H1 (cell line): Measurements from ENCODE around the gene MRPL36. TPM values are rescaled to one million over a fixed set of nuclear protein-coding genes. Genes with fewer than 3 reads are reported as not detected.

ENCODE experiments used
- CTCF ChIA-PET: fragments of 300-600 bp; sonication (Branson Sonifier 250); formaldehyde crosslinking; loops from one replicate; lab custom pipeline; 2021; ENCODE audit not compliant: partially characterized antibody; lab: Charles Lee
- POLR2A ChIA-PET: fragments of 300-600 bp; sonication (Branson Sonifier 250); formaldehyde crosslinking; loops from one replicate; lab custom pipeline; 2021; ENCODE audit warnings: inconsistent platforms; ENCODE audit not compliant: partially characterized antibody; lab: Charles Lee
- DNase-seq, 2 experiments: peaks; one replicate each; pipeline versions ENCODE4 v3.0.0 to v3.0.0-alpha.2; 2010 to 2022; ENCODE audit warnings: low spot score in 2 of 2, low read depth in 1 of 2, mixed read lengths in 1 of 2
- FAIRE-seq: peaks from 2 replicates; lab custom pipeline; 2011; peaks lifted over from hg19 to GRCh38; lab: Jason Lieb, UNC
- H2AFZ ChIP-seq: 2 replicates; pipeline ENCODE4 v1.8.1; 2012; ENCODE audit warnings: low read length, inconsistent platforms
- H2AK5ac ChIP-seq: 2 replicates; pipeline ENCODE4 v1.6.1; 2013; ENCODE audit warnings: low read depth, low read length
- H2BK120ac ChIP-seq: replicated peaks from 2 replicates; pipeline ENCODE3; 2013; ENCODE audit warnings: low read depth, low read length, inconsistent platforms
- H2BK12ac ChIP-seq: 2 replicates; pipeline ENCODE4 v1.6.1; 2013; ENCODE audit warnings: low read depth, low read length
- H2BK15ac ChIP-seq: 2 replicates; pipeline ENCODE4 v1.6.1; 2013; ENCODE audit warnings: low read length
- H2BK20ac ChIP-seq: 2 replicates; pipeline ENCODE4 v1.6.1; 2013; ENCODE audit warnings: low read length
- H2BK5ac ChIP-seq: 2 replicates; pipeline ENCODE4 v1.6.1; 2013; ENCODE audit warnings: low read depth, low read length
- H3K14ac ChIP-seq: 2 replicates; pipeline ENCODE4 v1.6.1; 2013; ENCODE audit warnings: inconsistent platforms; ENCODE audit not compliant: insufficient read length
- H3K18ac ChIP-seq: 2 replicates; pipeline ENCODE4 v1.6.1; 2013; ENCODE audit warnings: low read length; ENCODE audit errors: extremely low read depth
- H3K23ac ChIP-seq: 2 replicates; pipeline ENCODE4 v1.6.1; 2013; ENCODE audit warnings: inconsistent platforms; ENCODE audit not compliant: insufficient read length
- H3K23me2 ChIP-seq: 2 replicates; pipeline ENCODE4 v1.6.1; 2013; ENCODE audit warnings: low read depth, low read length
- H3K27ac ChIP-seq: 2 replicates; pipeline ENCODE4 v1.6.1; 2011; ENCODE audit warnings: low read depth, low read length, inconsistent platforms
- H3K27me3 ChIP-seq, 4 experiments: replicated peaks in 1 of 4; 1 replicate in 1 of 4; 2 replicates in 3 of 4; pipeline versions ENCODE4 v1.6.1 to v1.8.1; 2011 to 2013; ENCODE audit warnings: low read length in 3 of 4, mild to moderate bottlenecking in 3 of 4, inconsistent platforms in 2 of 4, mixed read lengths in 2 of 4, moderate library complexity in 1 of 4; ENCODE audit not compliant: control insufficient read depth in 3 of 4, insufficient read depth in 3 of 4; ENCODE audit errors: extremely low read depth in 1 of 4
- H3K36me3 ChIP-seq, 4 experiments: 2 replicates each; pipeline versions ENCODE4 v1.6.1 to v1.8.1; 2011 to 2013; ENCODE audit warnings: mild to moderate bottlenecking in 4 of 4, low read length in 3 of 4, moderate library complexity in 2 of 4, control low read depth in 1 of 4, inconsistent platforms in 1 of 4; ENCODE audit not compliant: insufficient read depth in 4 of 4, control insufficient read depth in 2 of 4
- H3K4ac ChIP-seq: replicated peaks from 2 replicates; pipeline ENCODE3; 2013; ENCODE audit warnings: low read length, low read depth, mixed read lengths, inconsistent platforms; ENCODE audit not compliant: insufficient read length
- H3K4me1 ChIP-seq, 4 experiments: replicated peaks in 1 of 4; 1 replicate in 1 of 4; 2 replicates in 3 of 4; pipeline versions ENCODE4 v1.6.1 to v1.8.1; 2011 to 2013; ENCODE audit warnings: low read length in 3 of 4, inconsistent platforms in 2 of 4, mixed read lengths in 1 of 4; ENCODE audit not compliant: insufficient read depth in 4 of 4, control insufficient read depth in 3 of 4
- H3K4me2 ChIP-seq, 2 experiments: 2 replicates each; pipeline versions ENCODE4 v1.6.1 to v1.8.1; 2011 to 2013; ENCODE audit warnings: low read depth in 2 of 2, low read length in 2 of 2, control low read depth in 1 of 2, inconsistent platforms in 1 of 2, mild to moderate bottlenecking in 1 of 2; ENCODE audit not compliant: insufficient read depth in 1 of 2
- H3K4me3 ChIP-seq, 4 experiments: fragments of 200-600, 300-600 bp in 1 of 4; sonication (generic), shearing (Covaris generic), sonication (Bioruptor Twin) in 1 of 4; 2 replicates each; pipeline versions ENCODE4 v1.5.1 to v1.8.1; 2011 to 2016; ENCODE audit warnings: low read length in 4 of 4, low read depth in 3 of 4, control low read depth in 2 of 4, inconsistent platforms in 2 of 4, mild to moderate bottlenecking in 2 of 4, mixed read lengths in 1 of 4, moderate library complexity in 1 of 4; ENCODE audit not compliant: insufficient read depth in 2 of 4; ENCODE audit errors: extremely low read depth in 1 of 4
- H3K56ac ChIP-seq: replicated peaks from 2 replicates; pipeline ENCODE3; 2013; ENCODE audit warnings: low read depth, mild to moderate bottlenecking, mixed read lengths, low read length, inconsistent platforms; ENCODE audit not compliant: insufficient read length
- H3K79me1 ChIP-seq: 2 replicates; pipeline ENCODE4 v1.6.1; 2013; ENCODE audit warnings: low read depth, low read length, control low read depth
- H3K79me2 ChIP-seq, 2 experiments: 2 replicates each; pipeline versions ENCODE4 v1.6.1 to v1.8.1; 2012 to 2013; ENCODE audit warnings: low read length in 2 of 2, mild to moderate bottlenecking in 2 of 2, inconsistent platforms in 1 of 2; ENCODE audit not compliant: insufficient read depth in 2 of 2, control insufficient read depth in 1 of 2
- H3K9ac ChIP-seq, 4 experiments: replicated peaks in 1 of 4; 1 replicate in 1 of 4; 2 replicates in 3 of 4; pipeline versions ENCODE4 v1.6.1 to v1.8.1; 2011 to 2013; ENCODE audit warnings: low read depth in 3 of 4, low read length in 3 of 4, control low read depth in 2 of 4, mild to moderate bottlenecking in 2 of 4, moderate library complexity in 2 of 4, inconsistent platforms in 1 of 4; ENCODE audit errors: extremely low read depth in 1 of 4
- H3K9me3 ChIP-seq, 2 experiments: 2 replicates each; pipeline versions ENCODE4 v1.6.1 to v1.8.1; 2012 to 2013; ENCODE audit warnings: mild to moderate bottlenecking in 2 of 2, moderate library complexity in 2 of 2, control low read depth in 1 of 2, inconsistent platforms in 1 of 2, low read depth in 1 of 2, low read length in 1 of 2, mixed read lengths in 1 of 2; ENCODE audit not compliant: insufficient read depth in 2 of 2
- H4K20me1 ChIP-seq, 2 experiments: replicated peaks in 1 of 2; 2 replicates each; pipeline versions ENCODE3 to v1.8.1; 2011 to 2013; ENCODE audit warnings: inconsistent platforms in 2 of 2, low read length in 2 of 2, mild to moderate bottlenecking in 1 of 2; ENCODE audit not compliant: insufficient read depth in 2 of 2, control insufficient read depth in 1 of 2
- H4K5ac ChIP-seq: 2 replicates; pipeline ENCODE4 v1.6.1; 2013; ENCODE audit warnings: low read length, low read depth, mixed read lengths, inconsistent platforms; ENCODE audit not compliant: insufficient read length
- H4K8ac ChIP-seq: 2 replicates; pipeline ENCODE4 v1.8.0; 2013; ENCODE audit warnings: mild to moderate bottlenecking, moderate library complexity, low read length, inconsistent platforms; ENCODE audit not compliant: insufficient read depth; ENCODE audit errors: extremely low read depth
- H4K91ac ChIP-seq: replicated peaks from 2 replicates; pipeline ENCODE3; 2013; ENCODE audit warnings: low read length, mixed read lengths, inconsistent platforms; ENCODE audit not compliant: insufficient read length
- BCL11A ChIP-seq, 2 experiments: IDR thresholded peaks; one replicate each; pipeline ENCODE4 v1.6.1; 2011; ENCODE audit warnings: low read depth in 2 of 2, low read length in 2 of 2, mild to moderate bottlenecking in 2 of 2
- CBX5 ChIP-seq: fragments of 300-800, 300-1000 bp; sonication (generic); IDR thresholded peaks from 2 replicates; pipeline ENCODE4 v1.7.1; 2016; ENCODE audit warnings: antibody characterized with exemption, low read length, low read depth
- CHD2 ChIP-seq: IDR thresholded peaks from 2 replicates; pipeline ENCODE4 v1.6.1; 2012; ENCODE audit warnings: low read length, improper control_type of control experiment
- CREB1 ChIP-seq: IDR thresholded peaks from 2 replicates; pipeline ENCODE4 v1.6.1; 2012; ENCODE audit warnings: inconsistent platforms
- GABPA ChIP-seq: IDR thresholded peaks from 2 replicates; pipeline ENCODE4 v1.6.1; 2011; ENCODE audit warnings: mild to moderate bottlenecking, low read length, moderate library complexity, borderline replicate concordance; ENCODE audit not compliant: insufficient read depth
- JUN ChIP-seq: IDR thresholded peaks from 2 replicates; pipeline ENCODE4 v1.6.1; 2011; ENCODE audit warnings: low read depth, mild to moderate bottlenecking, improper control_type of control experiment, low read length
- PHF8 ChIP-seq: fragments of 200-600 bp; sonication (generic); conservative IDR thresholded peaks from 2 replicates; pipeline ENCODE4 v1.7.1; 2012; ENCODE audit warnings: low read depth, mild to moderate bottlenecking, inconsistent platforms, low read length, moderate library complexity
- SIRT6 ChIP-seq: IDR thresholded peaks from one replicate; pipeline ENCODE4 v1.7.1; 2012; ENCODE audit warnings: low read length, inconsistent platforms
- SIX5 ChIP-seq: IDR thresholded peaks from 2 replicates; pipeline ENCODE4 v1.6.1; 2011; ENCODE audit warnings: mild to moderate bottlenecking, low read depth, low read length
- TCF12 ChIP-seq: IDR thresholded peaks from 2 replicates; pipeline ENCODE4 v1.6.1; 2011; ENCODE audit warnings: low read depth, mild to moderate bottlenecking, low read length
- WGBS, 2 experiments: shearing (Covaris generic) in 1 of 2; methylation state at CpG; one replicate each; pipeline versions ENCODE4 v1.1.6 to v1.1.7; 2013 to 2015; ENCODE audit warnings: low lambda C conversion rate in 2 of 2, mixed read lengths in 2 of 2, inconsistent platforms in 1 of 2, low coverage in 1 of 2, missing lambda C conversion rate in 1 of 2; ENCODE audit not compliant: insufficient replicate concordance in 2 of 2, insufficient coverage in 1 of 2, insufficient read length in 1 of 2; ENCODE audit errors: extremely low coverage in 1 of 2, missing lambda C conversion rate in 1 of 2; 5-methylcytosine and 5-hydroxymethylcytosine counted together
- polyA plus RNA-seq, 7 experiments: library from polyadenylated mRNA; depleted of rRNA in 3 of 7; stranded (reverse) in 5 of 7; unstranded in 2 of 7; fragments of >200 nt in 5 of 7; fragments of 200-250 nt in 2 of 7; gene quantifications; 1 replicate in 5 of 7; 2 replicates in 1 of 7; 4 replicates in 1 of 7; pipeline versions ENCODE4 v1.2.1 to v1.2.3, GENCODE V29; 2011 to 2013; ENCODE audit warnings: missing spikeins in 2 of 7, mixed read lengths in 2 of 7
- total RNA-seq: library from RNA; stranded (reverse); fragmentation: NEBNext Ultra II Directional; extraction: Animal tissue kit (Norgen Biotek cat#: 25700); gene quantifications from 2 replicates; pipeline ENCODE4 v1.2.1, GENCODE V29; 2021
- TF ChIP-seq, protein P1 (sequence below): IDR thresholded peaks from 2 replicates; pipeline ENCODE4 v1.6.1; 2012; ENCODE audit warnings: inconsistent platforms
- TF ChIP-seq, protein P2 (sequence below), 3 experiments: IDR thresholded peaks; 1 replicate in 2 of 3; 2 replicates in 1 of 3; pipeline versions ENCODE4 v1.5.1 to v1.6.1; 2011; ENCODE audit warnings: low read length in 3 of 3, mild to moderate bottlenecking in 3 of 3, inconsistent platforms in 2 of 3, low read depth in 1 of 3, moderate library complexity in 1 of 3; ENCODE audit not compliant: insufficient read depth in 1 of 3; ENCODE audit errors: control extremely low read depth in 1 of 3

The MRPL36 gene
- total and polyA plus RNA-seq, 2 of the 8 experiments (the other 6 are each of a cell fraction or from before 2014, with no cell fraction given): 56.3 to 81.5 TPM

DNA sequence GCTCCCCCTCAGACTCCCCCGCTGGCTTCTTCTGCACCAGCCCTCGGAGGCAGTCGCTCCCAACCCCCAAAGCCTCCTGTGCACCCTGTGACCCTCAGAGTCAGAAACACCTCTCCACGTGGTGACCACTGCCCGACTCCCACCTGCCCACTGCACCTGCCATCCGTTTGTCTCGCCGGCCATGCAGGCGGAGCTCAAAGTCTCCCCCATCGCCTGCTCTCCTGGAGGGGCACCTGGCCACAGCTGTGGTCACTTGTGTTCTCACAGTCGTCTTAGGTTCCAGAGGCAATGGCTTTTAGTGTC lies 38.2 kb downstream of the MRPL36 start:
- H3K14ac ChIP-seq: no peak overlapping the region
- H2BK20ac ChIP-seq: no peak overlapping the region
- H2BK120ac ChIP-seq: no peak overlapping the region
- FAIRE-seq (no peak), DNase-seq (peak in 1 of 2 experiments; percentile 41)
- no peak overlapping the region for H3K4me2 ChIP-seq
- no peak overlapping the region for H2BK12ac ChIP-seq
- 94% methylated on average over 11 of the region's 11 CpGs; no CpG with 5 or more reads in 1 of the 2 experiments for WGBS, 2 experiments
- no peaks in the 10 kb centered on the region for H4K20me1 ChIP-seq
- no peaks in the 10 kb centered on the region for H3K36me3 ChIP-seq
- H2AFZ ChIP-seq: no peak overlapping the region
- H3K79me1 ChIP-seq: no peaks in the 10 kb centered on the region
- no peak overlapping the region; the same call in 1 of the 2 replicates for H4K8ac ChIP-seq
- H3K9ac ChIP-seq: no peak overlapping the region
- H3K4ac ChIP-seq: no peak overlapping the region
- no peak overlapping the region for H4K5ac ChIP-seq
- H2AK5ac ChIP-seq: no peak overlapping the region
- no peak overlapping the region for H3K4me3 ChIP-seq
- H3K23ac ChIP-seq: no peak overlapping the region
- H3K23me2 ChIP-seq: no peaks in the 10 kb centered on the region
- H3K18ac ChIP-seq: no peak overlapping the region
- no peaks in the 10 kb centered on the region for H3K79me2 ChIP-seq
- H2BK15ac ChIP-seq: no peak overlapping the region
- CTCF ChIA-PET: interaction anchor here (0.8 to 4.7 kb wide), 7 partner anchors 8 to 91 kb away, joined by 3 to 27 read pairs (median 5); no protein-coding TSS in a partner anchor
- H2BK5ac ChIP-seq: no peak overlapping the region
- no peaks in the 10 kb centered on the region; a peak in 1 of 7 replicates for H3K27me3 ChIP-seq
- no peak overlapping the region for H4K91ac ChIP-seq
- H3K56ac ChIP-seq: no peak overlapping the region
- peaks cover 0 to 6% (median 0%) of the 10 kb centered on the region in 4 experiments; a peak in 5 of 7 replicates for H3K4me1 ChIP-seq
- POLR2A ChIA-PET: no interaction called here
- no peak overlapping the region for H3K27ac ChIP-seq
- H3K9me3 ChIP-seq: peaks cover 0 to 3% of the 10 kb centered on the region in 2 experiments; a peak in 1 of 4 replicates
- TF ChIP-seq CHD2: no peak
- TF ChIP-seq, protein P1, sequence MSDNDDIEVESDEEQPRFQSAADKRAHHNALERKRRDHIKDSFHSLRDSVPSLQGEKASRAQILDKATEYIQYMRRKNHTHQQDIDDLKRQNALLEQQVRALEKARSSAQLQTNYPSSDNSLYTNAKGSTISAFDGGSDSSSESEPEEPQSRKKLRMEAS: no peak
- no peak for TF ChIP-seq GABPA
- TF ChIP-seq SIRT6: no peak
- TF ChIP-seq CBX5: no peak
- no peak for TF ChIP-seq SIX5
- TF ChIP-seq BCL11A (IDR thresholded peaks at IDR 0.05; ENCODE audit: low read depth in 2 of 2, low read length in 2 of 2): no peak
- no peak for TF ChIP-seq TCF12
- no peak for TF ChIP-seq PHF8
- TF ChIP-seq, protein P2, sequence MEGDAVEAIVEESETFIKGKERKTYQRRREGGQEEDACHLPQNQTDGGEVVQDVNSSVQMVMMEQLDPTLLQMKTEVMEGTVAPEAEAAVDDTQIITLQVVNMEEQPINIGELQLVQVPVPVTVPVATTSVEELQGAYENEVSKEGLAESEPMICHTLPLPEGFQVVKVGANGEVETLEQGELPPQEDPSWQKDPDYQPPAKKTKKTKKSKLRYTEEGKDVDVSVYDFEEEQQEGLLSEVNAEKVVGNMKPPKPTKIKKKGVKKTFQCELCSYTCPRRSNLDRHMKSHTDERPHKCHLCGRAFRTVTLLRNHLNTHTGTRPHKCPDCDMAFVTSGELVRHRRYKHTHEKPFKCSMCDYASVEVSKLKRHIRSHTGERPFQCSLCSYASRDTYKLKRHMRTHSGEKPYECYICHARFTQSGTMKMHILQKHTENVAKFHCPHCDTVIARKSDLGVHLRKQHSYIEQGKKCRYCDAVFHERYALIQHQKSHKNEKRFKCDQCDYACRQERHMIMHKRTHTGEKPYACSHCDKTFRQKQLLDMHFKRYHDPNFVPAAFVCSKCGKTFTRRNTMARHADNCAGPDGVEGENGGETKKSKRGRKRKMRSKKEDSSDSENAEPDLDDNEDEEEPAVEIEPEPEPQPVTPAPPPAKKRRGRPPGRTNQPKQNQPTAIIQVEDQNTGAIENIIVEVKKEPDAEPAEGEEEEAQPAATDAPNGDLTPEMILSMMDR (IDR thresholded peaks at IDR 0.05; ENCODE audit: control extremely low read depth in 1 of 3, insufficient read depth in 1 of 3, low read depth in 1 of 3, low read length in 3 of 3): no peak
- TF ChIP-seq CREB1: no peak
- no peak for TF ChIP-seq JUN
